Left hindlimb (tissue), 1 donor: ENCODE data around the gene DHX40.
"Not testable (repeated sequence)": the region's sequence is repeated elsewhere in the genome, so short reads cannot be mapped to it uniquely, and the experiment has no call there.

ENCODE experiments used
- DNase-seq: peaks from one replicate; pipeline ENCODE4 v3.0.0-alpha.2; 2018

DHX40 gene

GRCh38 chr17:59633658-59634359 lies 68.4 kb downstream of the DHX40 start:
- no peak for DNase-seq

- no peak for DNase-seq
Measured at GRCh38 chr17:59634632-59635541, 69.5 kb downstream of the DHX40 start.

DNA sequence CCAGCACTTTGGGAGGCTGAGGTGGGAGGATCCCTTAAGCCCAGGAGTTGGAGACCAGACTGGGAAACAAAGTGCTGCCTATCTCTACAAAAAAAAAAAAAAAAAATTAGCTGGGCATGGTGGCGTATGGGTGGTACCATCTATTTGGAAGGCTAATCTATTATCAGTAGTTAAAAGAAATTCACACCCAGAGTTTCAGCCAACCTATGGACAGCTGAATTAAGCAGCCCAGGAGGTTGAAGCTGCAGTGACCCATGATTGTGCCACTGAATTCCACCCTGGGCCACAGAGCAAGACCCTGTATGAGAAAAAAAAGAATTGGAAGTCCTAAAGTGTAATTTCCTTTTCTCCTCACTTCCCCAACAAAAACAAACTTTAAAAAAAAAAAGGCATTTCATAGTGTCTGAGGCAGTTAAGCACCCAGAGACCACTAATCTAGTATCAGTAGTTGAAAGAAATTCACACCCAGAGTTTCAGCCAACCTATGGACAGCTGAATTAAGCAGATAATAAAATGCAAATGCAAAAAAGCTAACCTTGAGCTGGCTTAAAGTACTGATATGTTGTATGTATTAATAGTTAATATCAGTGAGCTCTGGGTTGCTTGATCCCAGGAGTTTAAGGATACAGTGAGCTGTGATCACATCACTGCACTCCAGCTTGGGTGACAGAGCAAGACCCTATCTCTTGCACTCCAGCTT lies 72.4 kb downstream of the DHX40 start:
- DNase-seq, result no peak

GRCh38 chr17:59638553-59638952 lies 73.1 kb downstream of the DHX40 start:
- DNase-seq, result no peak

GRCh38 chr17:59641799-59642484 lies 76.5 kb downstream of the DHX40 start:
- DNase-seq, result no peak

DNA sequence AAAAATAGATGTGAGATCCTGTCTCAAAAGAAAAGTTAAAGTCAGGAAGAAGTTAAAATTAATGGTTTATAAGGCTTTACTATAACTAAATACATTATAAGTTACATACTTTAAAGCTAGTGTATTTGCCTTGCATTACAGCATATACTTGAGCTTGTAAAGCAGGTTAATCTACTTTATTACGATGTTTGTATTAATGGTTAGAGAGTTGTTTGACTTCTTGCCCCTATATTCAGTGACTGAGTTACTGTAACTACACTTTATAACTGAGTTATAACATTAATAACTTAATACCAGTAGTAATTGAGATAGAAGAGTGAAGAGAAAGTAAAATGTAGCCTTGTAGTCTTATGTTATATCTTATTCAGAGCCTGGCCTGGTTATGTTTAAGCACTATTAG lies 77.2 kb downstream of the DHX40 start:
- no peak for DNase-seq

DNA sequence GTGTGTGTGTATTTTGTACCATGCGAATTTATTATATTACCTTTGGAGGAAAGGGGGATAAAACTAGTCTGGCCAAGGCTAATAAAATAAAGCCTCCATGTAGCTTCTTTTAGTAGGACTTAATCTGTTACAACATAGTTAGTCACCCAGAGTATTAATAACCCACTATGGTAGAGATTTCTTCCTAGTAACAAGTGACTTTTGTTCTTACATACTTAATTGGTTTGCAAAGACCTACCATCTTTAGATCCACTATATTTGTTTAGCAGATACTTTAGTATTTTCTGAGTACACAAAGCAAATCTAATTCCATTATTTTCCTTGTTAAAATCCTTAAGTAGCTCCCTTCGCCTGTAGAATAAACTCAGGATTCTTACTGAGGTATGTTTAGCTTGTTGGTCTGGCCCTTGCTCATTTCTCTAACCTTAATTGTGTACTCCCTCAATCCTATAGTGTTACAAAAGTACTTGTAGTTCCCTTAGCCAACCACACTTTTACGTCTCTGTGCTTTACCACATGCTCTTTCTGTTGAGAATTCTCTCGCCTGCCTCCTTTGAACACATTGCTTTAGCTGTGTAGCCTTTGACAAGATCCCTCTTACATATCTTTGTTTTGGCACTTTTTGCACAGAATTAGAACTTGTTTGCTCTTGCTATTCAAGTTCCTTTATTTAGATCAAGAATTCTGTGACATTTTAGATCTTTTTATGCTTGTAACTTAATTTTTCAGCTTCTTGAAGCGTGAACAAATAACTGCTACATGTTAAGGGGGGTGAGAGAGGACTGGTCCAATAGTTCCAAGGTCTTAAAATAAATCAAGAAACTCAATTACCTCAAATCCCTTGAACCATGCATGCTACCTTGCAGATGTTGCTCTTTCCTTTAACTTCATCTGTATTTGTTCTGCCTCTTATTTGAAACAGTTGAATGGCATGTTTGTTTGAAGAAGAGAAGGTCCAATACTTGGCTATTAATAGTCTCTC lies 78.0 kb downstream of the DHX40 start:
- no peak for DNase-seq

DNA sequence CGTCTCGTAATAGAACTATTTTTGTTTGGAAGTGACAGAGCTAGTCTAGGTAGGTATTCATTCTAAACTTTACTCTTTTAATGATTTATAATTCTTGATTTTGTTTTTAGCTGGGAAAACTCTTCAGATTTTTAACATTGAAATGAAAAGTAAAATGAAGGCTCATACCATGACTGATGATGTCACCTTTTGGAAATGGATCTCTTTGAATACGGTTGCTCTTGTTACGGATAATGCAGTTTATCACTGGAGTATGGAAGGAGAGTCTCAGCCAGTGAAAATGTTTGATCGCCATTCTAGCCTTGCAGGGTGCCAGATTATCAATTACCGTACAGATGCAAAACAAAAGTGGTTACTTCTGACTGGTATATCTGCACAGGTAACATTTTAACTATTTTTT lies 81.9 kb downstream of the DHX40 start:
- no peak for DNase-seq

- DNase-seq, result no peak
Measured at GRCh38 chr17:59649886-59650285, 84.5 kb downstream of the DHX40 start.

DNA sequence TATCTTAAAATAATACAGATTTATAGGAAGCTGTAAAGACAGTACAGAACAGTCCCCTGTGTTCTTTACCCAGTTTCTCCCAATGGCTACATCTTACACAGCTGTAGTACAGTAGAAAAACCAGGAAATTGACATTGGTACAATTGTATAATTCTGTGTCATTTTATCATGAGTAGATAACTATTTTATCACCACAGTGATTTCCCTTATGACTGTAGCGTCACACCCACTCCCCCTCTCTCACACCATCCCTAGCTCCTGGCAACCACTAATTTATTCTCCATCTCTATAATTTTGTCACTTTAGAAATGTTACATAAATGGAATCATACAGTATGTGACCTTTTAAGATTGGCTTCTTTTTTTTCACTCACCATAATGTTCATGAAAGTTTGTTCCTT lies 85.2 kb downstream of the DHX40 start:
- no peak for DNase-seq

- DNase-seq, result no peak
Measured at GRCh38 chr17:59651346-59651745, 85.9 kb downstream of the DHX40 start.

GRCh38 chr17:59652119-59652518 lies 86.7 kb downstream of the DHX40 start:
- no peak for DNase-seq

- DNase-seq, result not testable (repeated sequence)
Measured at GRCh38 chr17:59656624-59657023, 91.2 kb downstream of the DHX40 start.
